Endothelial cell of umbilical vein (primary cell): ENCODE measurements around the gene CCDC14. TPM values are rescaled to one million over a fixed set of nuclear protein-coding genes. Genes with fewer than 3 reads are reported as not detected.
"Not testable (repeated sequence)": the region's sequence is repeated elsewhere in the genome, so short reads cannot be mapped to it uniquely, and the experiment has no call there.

Experiments used
- Bru-seq: library from RNA; stranded (reverse); fragments of 400-500 nt; gene quantifications from one replicate; lab custom pipeline; 2021; lab: Mats Ljungman, UMichigan
- BruChase-seq, 2 experiments: library from RNA; stranded (reverse); fragments of 400-500 nt; gene quantifications; one replicate each; lab custom pipeline; 2021; lab: Mats Ljungman, UMichigan
- BruUV-seq: library from RNA; stranded (reverse); fragments of 400-500 nt; replicated peaks from 2 replicates; lab custom pipeline; 2021; lab: Mats Ljungman, UMichigan
- CTCF ChIA-PET: fragments of 300-600, 350-600 bp; sonication (Branson Sonifier 250); formaldehyde crosslinking; loops from one replicate; lab custom pipeline; 2021; ENCODE audit warnings: antibody characterized with exemption, inconsistent platforms; lab: Charles Lee
- POLR2A ChIA-PET: fragments of 300-600, 350-600 bp; sonication (Branson Sonifier 250); formaldehyde crosslinking; loops from one replicate; lab custom pipeline; 2021; ENCODE audit warnings: antibody characterized with exemption, inconsistent platforms; lab: Charles Lee
- DNase-seq: peaks from one replicate; pipeline ENCODE4 v3.0.0-alpha.2; 2011; ENCODE audit warnings: low read depth, low spot score
- FAIRE-seq: peaks from 2 replicates; lab custom pipeline; 2011; peaks lifted over from hg19 to GRCh38; lab: Jason Lieb, UNC
- H2AFZ ChIP-seq: 2 replicates; pipeline ENCODE4 v1.6.0; 2012; ENCODE audit warnings: low read depth, low read length, control low read depth, inconsistent platforms
- H3K27ac ChIP-seq: 2 replicates; pipeline ENCODE4 v1.5.1; 2011; ENCODE audit warnings: low read depth, mild to moderate bottlenecking, control low read depth, low read length, moderate library complexity; ENCODE audit not compliant: insufficient read depth
- H3K27me3 ChIP-seq, 2 experiments: 2 replicates each; pipeline versions ENCODE4 v1.6.0 to v1.6.1; 2011; ENCODE audit warnings: low read length in 2 of 2, mixed read lengths in 1 of 2; ENCODE audit not compliant: control insufficient read depth in 2 of 2, insufficient read depth in 2 of 2
- H3K36me3 ChIP-seq, 2 experiments: 2 replicates in 1 of 2; 3 replicates in 1 of 2; pipeline ENCODE4 v1.5.1; 2011; ENCODE audit warnings: low read length in 2 of 2, mild to moderate bottlenecking in 1 of 2, moderate library complexity in 1 of 2; ENCODE audit not compliant: control insufficient read depth in 2 of 2, insufficient read depth in 2 of 2; ENCODE audit errors: extremely low read depth in 1 of 2
- H3K4me1 ChIP-seq: 3 replicates; pipeline ENCODE4 v1.5.1; 2011; ENCODE audit warnings: mild to moderate bottlenecking, low read length; ENCODE audit not compliant: control insufficient read depth, insufficient read depth; ENCODE audit errors: extremely low read depth
- H3K4me2 ChIP-seq: 2 replicates; pipeline ENCODE4 v1.6.1; 2011; ENCODE audit warnings: low read length, control low read depth, mixed read lengths; ENCODE audit not compliant: insufficient read depth
- H3K4me3 ChIP-seq, 3 experiments: fragments of 200-600 bp in 1 of 3; sonication (generic), shearing (Covaris generic) in 1 of 3; replicated peaks in 1 of 3; 2 replicates each; pipeline ENCODE4 v1.5.1; 2011 to 2016; ENCODE audit warnings: control low read depth in 3 of 3, low read length in 3 of 3, mild to moderate bottlenecking in 2 of 3, inconsistent platforms in 1 of 3, low read depth in 1 of 3, moderate library complexity in 1 of 3; ENCODE audit not compliant: insufficient read depth in 1 of 3
- H3K79me2 ChIP-seq: 2 replicates; pipeline ENCODE4 v1.6.0; 2012; ENCODE audit warnings: low read length, inconsistent platforms; ENCODE audit not compliant: control insufficient read depth, insufficient read depth
- H3K9ac ChIP-seq: replicated peaks from 2 replicates; pipeline ENCODE3; 2011; ENCODE audit warnings: low read length, control low read depth; ENCODE audit not compliant: insufficient read depth; ENCODE audit errors: extremely low read depth
- H3K9me1 ChIP-seq: replicated peaks from 3 replicates; pipeline ENCODE4 v1.6.0; 2011; ENCODE audit warnings: mild to moderate bottlenecking, low read length; ENCODE audit not compliant: control insufficient read depth, insufficient read depth; ENCODE audit errors: extremely low read depth
- H3K9me3 ChIP-seq: replicated peaks from 2 replicates; pipeline ENCODE4 v1.5.1; 2012; ENCODE audit warnings: low read length, inconsistent platforms; ENCODE audit not compliant: control insufficient read depth, insufficient read depth
- H4K20me1 ChIP-seq: replicated peaks from 2 replicates; pipeline ENCODE3; 2011; ENCODE audit warnings: mild to moderate bottlenecking, low read length; ENCODE audit not compliant: control insufficient read depth, insufficient read depth; ENCODE audit errors: extremely low read depth
- EZH2 ChIP-seq: IDR thresholded peaks from 2 replicates; pipeline ENCODE4 v1.6.1; 2012; ENCODE audit warnings: borderline replicate concordance, low read depth, mild to moderate bottlenecking, moderate library complexity, low read length, inconsistent platforms; ENCODE audit not compliant: severe bottlenecking
- GATA2 ChIP-seq: IDR thresholded peaks from 2 replicates; pipeline ENCODE4 v1.7.0; 2011; ENCODE audit warnings: low read depth, mild to moderate bottlenecking, moderate library complexity, mixed read lengths, low read length; ENCODE audit not compliant: insufficient read length, insufficient read depth
- JUN ChIP-seq: IDR thresholded peaks from 2 replicates; pipeline ENCODE4 v1.6.1; 2011; ENCODE audit warnings: borderline replicate concordance, low read depth; ENCODE audit not compliant: insufficient read length, insufficient read depth
- MYC ChIP-seq: IDR thresholded peaks from one replicate; pipeline ENCODE4 v1.6.1; 2011; ENCODE audit warnings: mild to moderate bottlenecking, low read depth, low read length
- POLR2A ChIP-seq: IDR thresholded peaks from 2 replicates; pipeline ENCODE4 v1.6.1; 2012; ENCODE audit warnings: low read depth, mild to moderate bottlenecking, control low read depth, low read length
- POLR2AphosphoS5 ChIP-seq: IDR thresholded peaks from 2 replicates; pipeline ENCODE4 v1.6.1; 2012; ENCODE audit warnings: low read depth, mild to moderate bottlenecking, control low read depth, low read length, moderate library complexity; ENCODE audit not compliant: insufficient read depth
- dilution Hi-C: fragments of 300-500 bp; cut with MboI; formaldehyde crosslinking; loops from one replicate; pipeline ENCODE4 v1.15.0; 2019; ENCODE audit warnings: low sequenced_read_pairs; ENCODE audit not compliant: extremely low pct_ligation_motif_present
- intact Hi-C: fragments of 100-400 bp; cut with micrococcal nuclease; formaldehyde crosslinking; loops from one replicate; pipeline ENCODE4 v1.10.0; 2022
- long read RNA-seq: library from polyadenylated mRNA; stranded (forward); transcript quantifications from one replicate; pipeline ENCODE4 v2.0.0, GENCODE V29; 2021
- polyA minus RNA-seq, 3 experiments: library from RNA; depleted of rRNA, polyadenylated mRNA; stranded (reverse); fragments of >200 nt; gene quantifications; 1 replicate in 1 of 3; 2 replicates in 2 of 3; pipeline ENCODE4 v1.2.3, GENCODE V29; 2011
- polyA plus RNA-seq, 4 experiments: library from polyadenylated mRNA; depleted of rRNA in 3 of 4; stranded (reverse) in 3 of 4; unstranded in 1 of 4; fragments of >200 nt; gene quantifications; 2 replicates each; pipeline versions ENCODE4 v1.2.1 to v1.2.3, GENCODE V29; 2011 to 2012; ENCODE audit warnings: missing spikeins in 1 of 4
- total RNA-seq: library from RNA; stranded (reverse); gene quantifications from 2 replicates; pipeline ENCODE4 v1.2.3, GENCODE V29; 2021

Gene CCDC14
- total RNA-seq (46.3 and 47.5 TPM in 2 replicates), polyA plus RNA-seq (51.7 and 55.3 TPM in 2 replicates), polyA minus RNA-seq (42.1 and 75.4 TPM in 2 replicates), Bru-seq, nascent RNA (percentile 80 among the genes with signal in this experiment), BruChase-seq, experiment 1, labeled RNA remaining after a 6-hour chase (percentile 74 among the genes with signal in this experiment), BruChase-seq, experiment 2, labeled RNA remaining after a 2-hour chase (percentile 79 among the genes with signal in this experiment)
- 24.5 and 33.6 TPM in 2 replicates for polyA plus RNA-seq (2011; cell fraction: cytosol; rRNA removed)
- polyA plus RNA-seq (2011; cell fraction: nucleus; rRNA removed): 427 and 466 TPM in 2 replicates
- polyA plus RNA-seq (2012): 27.9 and 41.4 TPM in 2 replicates
- polyA minus RNA-seq (2011; cell fraction: cytosol; rRNA and poly(A)+ RNA removed): 32.0 TPM
- polyA minus RNA-seq (2011; cell fraction: nucleus; rRNA and poly(A)+ RNA removed): 102 and 216 TPM in 2 replicates
- long read RNA-seq, full-length matches to known transcripts: 14 of 35 reads
- long read RNA-seq, partial matches to known transcripts: 4 of 35 reads
- long read RNA-seq, other reads (novel, unspliced or antisense): 17 of 35 reads

GRCh38 chr3:123960781-123961507 lies at the start of gene CCDC14:
CCDC14 (minus strand) TSS chr3:123961229; CDS start chr3:123961173, 56 bp downstream.
- no peaks in the 10 kb centered on the region for H3K9me3 ChIP-seq
- intact Hi-C loops (loop anchor here (2.0 to 10.0 kb wide), 3 partner anchors 72 to 316 kb away; partner anchors contain the start of genes KALRN and MYLK), dilution Hi-C loops (no loop called here)
- H3K9ac ChIP-seq: peak within 1 kb of the TSS; percentile 96
- peak within 1 kb of the TSS; percentile 99 for H3K4me2 ChIP-seq
- H3K4me3 ChIP-seq: peak within 1 kb of the TSS; percentile 58 to 97 (median 94)
- no peaks in the 10 kb centered on the region for H3K36me3 ChIP-seq
- peaks cover 5 to 7% of the 10 kb centered on the region in 2 experiments for H3K27me3 ChIP-seq
- H3K4me1 ChIP-seq: peaks cover 28% of the 10 kb centered on the region
- TF ChIP-seq MYC (no peak), JUN (no peak), EZH2 (no peak), POLR2AphosphoS5 (peak; percentile 78), GATA2 (no peak), POLR2A (peak; percentile 67)
- H4K20me1 ChIP-seq: no peaks in the 10 kb centered on the region
- no peaks in the 10 kb centered on the region for H3K9me1 ChIP-seq
- peak; percentile 95 for DNase-seq
- H3K79me2 ChIP-seq: peaks cover 23% of the 10 kb centered on the region
- peak; percentile 93 for FAIRE-seq
- POLR2A ChIA-PET: interaction anchor here (0.6 to 0.7 kb wide), 2 partner anchors 9 to 60 kb away, joined by 5 to 6 read pairs; no protein-coding TSS in a partner anchor
- CTCF ChIA-PET: interaction anchor here (0.7 to 1.5 kb wide), 7 partner anchors 9 to 216 kb away, joined by 3 to 5 read pairs (median 4); partner anchors contain the start of gene KALRN
- peak within 1 kb of the TSS; percentile 69 for H2AFZ ChIP-seq
- BruUV-seq: TSS peak; percentile 81
- H3K27ac ChIP-seq: peak within 1 kb of the TSS; percentile 81

- H3K4me3 ChIP-seq, H3K4me2 ChIP-seq, H3K36me3 ChIP-seq, H3K9ac ChIP-seq, POLR2A ChIA-PET, H3K27ac ChIP-seq, H2AFZ ChIP-seq, FAIRE-seq, H4K20me1 ChIP-seq, DNase-seq, intact Hi-C loops, H3K9me1 ChIP-seq, BruUV-seq, H3K79me2 ChIP-seq, H3K4me1 ChIP-seq, H3K9me3 ChIP-seq, dilution Hi-C loops: not testable (repeated sequence)
- peaks cover 1 to 11% of the 10 kb centered on the region in 2 experiments for H3K27me3 ChIP-seq
- CTCF ChIA-PET: interaction anchor here (1.0 kb wide), 1 partner anchor 30 kb away, joined by 3 read pairs; no protein-coding TSS in a partner anchor
Measured at GRCh38 chr3:124008321-124008720, 47.3 kb upstream of the CCDC14 start.
